ENCODE data around the gene COL23A1.

The COL23A1 gene

GRCh38 chr5:178392386-178392785 is 197.8 kb downstream of the COL23A1 start:
- Histone ChIP-seq H2AFZ (ENCODE audit: low read length) (no peak overlapping the region), H3K79me2 (ENCODE audit: low read length) (no peaks in the 10 kb centered on the region), H3K9me3 (replicated peaks; ENCODE audit: insufficient read depth, low read length) (no peaks in the 10 kb centered on the region), H3K36me3 (replicated peaks; ENCODE audit: insufficient read depth, low read length) (no peaks in the 10 kb centered on the region), H4K20me1 (ENCODE audit: insufficient read depth, low read length) (no peaks in the 10 kb centered on the region), H3K4me2 (ENCODE audit: low read depth, low read length) (no peak overlapping the region), H3K4me3 (ENCODE audit: low read length) (no peak overlapping the region), H3K4me1 (ENCODE audit: low read length) (no peaks in the 10 kb centered on the region), H3K27me3 (replicated peaks; ENCODE audit: insufficient read depth, low read length) (peaks cover 48% of the 10 kb centered on the region), H3K27ac (ENCODE audit: low read length) (no peak overlapping the region), H3K9ac (ENCODE audit: low read length) (no peak overlapping the region), H3K9me2 (replicated peaks; ENCODE audit: insufficient read depth, low read length) (no peaks in the 10 kb centered on the region), H3F3A (ENCODE audit: insufficient read depth, low read length) (no peaks in the 10 kb centered on the region)
- no peak for DNase-seq
- TF ChIP-seq EZH2phosphoT487 (IDR thresholded peaks at IDR 0.05; ENCODE audit: low read length), result no peak

- H3K9me3 ChIP-seq (replicated peaks; ENCODE audit: insufficient read depth, low read length), result no peaks in the 10 kb centered on the region
- no peaks in the 10 kb centered on the region for H3K36me3 ChIP-seq (replicated peaks; ENCODE audit: insufficient read depth, low read length)
- H3K27me3 ChIP-seq (replicated peaks; ENCODE audit: insufficient read depth, low read length), result peaks cover 51% of the 10 kb centered on the region
- H4K20me1 ChIP-seq (ENCODE audit: insufficient read depth, low read length), result no peaks in the 10 kb centered on the region
- H3K27ac ChIP-seq (ENCODE audit: low read length), result no peak overlapping the region
- H3K4me3 ChIP-seq (ENCODE audit: low read length), result no peak overlapping the region
- no peak overlapping the region for H3K9ac ChIP-seq (ENCODE audit: low read length)
- H3F3A ChIP-seq (ENCODE audit: insufficient read depth, low read length), result no peaks in the 10 kb centered on the region
- no peaks in the 10 kb centered on the region for H3K79me2 ChIP-seq (ENCODE audit: low read length)
- no peaks in the 10 kb centered on the region for H3K9me2 ChIP-seq (replicated peaks; ENCODE audit: insufficient read depth, low read length)
- H3K4me1 ChIP-seq (ENCODE audit: low read length), result no peaks in the 10 kb centered on the region
- H3K4me2 ChIP-seq (ENCODE audit: low read depth, low read length), result no peak overlapping the region
- no peak overlapping the region for H2AFZ ChIP-seq (ENCODE audit: low read length)
- no peak for DNase-seq
- TF ChIP-seq EZH2 (optimal IDR thresholded peaks at IDR 0.05; ENCODE audit: low read depth, low read length), result no peak
- no peak for TF ChIP-seq EZH2phosphoT487 (IDR thresholded peaks at IDR 0.05; ENCODE audit: low read length)
- no peak for TF ChIP-seq CTCF (IDR thresholded peaks at IDR 0.05; ENCODE audit: low read length)
These were observed 198.7 kb downstream of the COL23A1 start for GRCh38 chr5:178391480-178391879.

DNA sequence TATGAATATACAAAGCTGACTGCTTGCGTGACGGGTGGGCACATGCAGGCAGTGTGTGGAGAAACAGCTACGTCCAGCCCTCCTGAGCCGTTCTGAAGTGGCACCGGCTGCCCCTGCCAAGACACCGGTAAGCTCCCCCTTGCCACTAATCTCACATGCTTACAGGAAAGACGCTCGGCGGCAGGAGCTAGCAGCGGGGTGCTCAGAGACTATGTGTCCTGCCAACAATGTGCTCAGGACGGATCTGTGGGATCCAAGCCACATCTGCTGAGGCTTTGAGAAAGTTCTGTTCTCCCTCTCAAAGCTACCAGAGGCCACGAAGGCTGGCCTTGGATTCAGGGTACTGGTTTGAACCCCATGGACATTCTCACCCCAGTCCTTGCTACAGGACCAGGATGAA is 200.4 kb downstream of the COL23A1 start:
- H3K79me2 ChIP-seq (ENCODE audit: low read length), result no peaks in the 10 kb centered on the region
- no peak for DNase-seq
- H3F3A ChIP-seq (ENCODE audit: insufficient read depth, low read length), result no peaks in the 10 kb centered on the region
- no peak overlapping the region for H3K27ac ChIP-seq (ENCODE audit: low read length)
- H3K4me3 ChIP-seq (ENCODE audit: low read length), result no peak overlapping the region
- no peaks in the 10 kb centered on the region for H4K20me1 ChIP-seq (ENCODE audit: insufficient read depth, low read length)
- H2AFZ ChIP-seq (ENCODE audit: low read length), result no peak overlapping the region
- H3K9ac ChIP-seq (ENCODE audit: low read length), result no peak overlapping the region
- H3K9me2 ChIP-seq (replicated peaks; ENCODE audit: insufficient read depth, low read length), result no peaks in the 10 kb centered on the region
- H3K4me2 ChIP-seq (ENCODE audit: low read depth, low read length), result no peak overlapping the region
- no peaks in the 10 kb centered on the region for H3K4me1 ChIP-seq (ENCODE audit: low read length)
- H3K9me3 ChIP-seq (replicated peaks; ENCODE audit: insufficient read depth, low read length), result no peaks in the 10 kb centered on the region
- TF ChIP-seq CTCF (IDR thresholded peaks at IDR 0.05; ENCODE audit: low read length), result no peak
- H3K27me3 ChIP-seq (replicated peaks; ENCODE audit: insufficient read depth, low read length), result peaks cover 68% of the 10 kb centered on the region
- H3K36me3 ChIP-seq (replicated peaks; ENCODE audit: insufficient read depth, low read length), result no peaks in the 10 kb centered on the region

DNA sequence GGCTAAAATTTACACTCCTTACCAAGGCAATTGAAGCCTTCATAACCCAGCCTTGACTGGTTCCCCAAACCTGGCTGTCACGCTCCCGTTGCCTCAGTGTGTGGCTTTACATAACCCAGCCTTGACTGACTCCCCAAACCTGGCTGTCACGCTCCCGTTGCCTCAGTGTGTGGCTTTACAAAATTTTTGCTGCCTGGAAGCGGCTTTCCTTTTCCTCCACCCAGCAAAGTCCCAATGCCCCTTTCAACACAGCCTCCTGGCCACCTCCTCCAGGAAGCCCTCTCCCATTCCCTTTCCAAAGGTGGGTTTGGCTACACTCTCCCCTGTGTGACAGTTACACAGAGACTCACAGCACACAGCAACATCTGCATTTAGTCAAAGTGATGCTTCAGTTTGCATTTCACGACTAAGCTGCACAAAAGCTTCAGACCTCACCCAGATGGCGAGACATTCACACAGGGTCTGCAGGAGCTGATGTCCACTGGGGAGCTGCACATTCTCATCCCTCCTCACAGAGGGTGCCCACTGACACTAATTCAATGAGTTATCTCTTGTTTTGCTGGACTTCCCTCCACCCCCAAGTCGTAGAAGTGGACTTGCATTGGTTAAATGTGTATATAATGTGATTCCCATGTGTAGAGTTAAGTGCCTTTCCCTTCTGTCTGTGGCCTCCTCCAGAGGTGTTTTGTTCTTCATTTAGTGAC is 201.0 kb downstream of the COL23A1 start:
- H4K20me1 ChIP-seq (ENCODE audit: insufficient read depth, low read length), result no peaks in the 10 kb centered on the region
- H3K9ac ChIP-seq (ENCODE audit: low read length), result no peak overlapping the region
- no peak overlapping the region for H2AFZ ChIP-seq (ENCODE audit: low read length)
- DNase-seq, result no peak
- no peak overlapping the region for H3K4me2 ChIP-seq (ENCODE audit: low read depth, low read length)
- H3K9me3 ChIP-seq (replicated peaks; ENCODE audit: insufficient read depth, low read length), result no peaks in the 10 kb centered on the region
- no peaks in the 10 kb centered on the region for H3K36me3 ChIP-seq (replicated peaks; ENCODE audit: insufficient read depth, low read length)
- H3K4me1 ChIP-seq (ENCODE audit: low read length), result no peaks in the 10 kb centered on the region
- H3K27ac ChIP-seq (ENCODE audit: low read length), result no peak overlapping the region
- peaks cover 69% of the 10 kb centered on the region for H3K27me3 ChIP-seq (replicated peaks; ENCODE audit: insufficient read depth, low read length)
- no peaks in the 10 kb centered on the region for H3F3A ChIP-seq (ENCODE audit: insufficient read depth, low read length)
- no peak overlapping the region for H3K4me3 ChIP-seq (ENCODE audit: low read length)
- TF ChIP-seq EZH2phosphoT487 (IDR thresholded peaks at IDR 0.05; ENCODE audit: low read length) (no peak), CTCF (IDR thresholded peaks at IDR 0.05; ENCODE audit: low read length) (no peak), EZH2 (optimal IDR thresholded peaks at IDR 0.05; ENCODE audit: low read depth, low read length) (no peak)
- H3K79me2 ChIP-seq (ENCODE audit: low read length), result no peaks in the 10 kb centered on the region
- H3K9me2 ChIP-seq (replicated peaks; ENCODE audit: insufficient read depth, low read length), result no peaks in the 10 kb centered on the region

All from MM.1S (cell line).